ENCODE measurements around the gene CUL9.

CUL9 gene

GRCh38 chr6:43173591-43174262 lies 8.3 kb upstream of the CUL9 start:
- no peak for DNase-seq

- peak; percentile 94 for DNase-seq
These were observed 7.5 kb upstream of the CUL9 start for GRCh38 chr6:43174263-43175112.

DNA sequence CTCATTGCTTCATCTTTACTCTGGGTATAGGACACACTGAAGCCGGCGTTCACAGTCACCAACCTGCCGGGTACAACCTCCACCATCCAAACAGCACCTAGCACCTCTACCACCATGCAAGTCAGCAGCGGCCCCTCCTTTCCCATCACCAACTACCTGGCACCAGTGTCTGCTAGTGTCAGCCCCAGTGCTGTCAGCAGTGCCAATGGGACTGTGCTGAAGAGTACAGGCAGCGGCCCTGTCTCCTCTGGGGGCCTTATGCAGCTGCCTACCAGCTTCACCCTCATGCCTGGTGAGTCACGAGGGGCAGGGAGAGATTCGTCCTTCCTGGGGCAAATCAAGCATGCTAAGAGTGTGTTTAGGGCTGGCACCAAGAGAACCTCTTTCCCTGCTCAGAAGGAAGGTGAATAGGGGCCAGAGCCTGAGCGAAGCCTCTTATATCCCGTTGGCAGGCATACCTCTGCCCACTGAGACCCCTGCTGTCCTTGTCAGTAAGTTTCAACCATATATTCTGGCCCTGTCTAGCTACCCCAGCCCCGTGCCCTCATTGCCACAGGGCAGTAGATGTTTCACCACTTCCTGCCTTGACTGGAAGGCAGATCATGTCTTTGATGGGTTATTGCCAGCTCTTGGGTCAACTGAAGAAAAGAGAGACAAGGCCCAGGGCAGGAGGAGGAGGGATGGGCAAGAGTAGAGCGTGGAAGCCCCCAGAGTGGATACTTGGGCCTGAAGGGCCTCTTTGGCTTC lies 6.1 kb upstream of the CUL9 start:
- DNase-seq: no peak

GRCh38 chr6:43176423-43176786 lies 5.6 kb upstream of the CUL9 start:
- DNase-seq: no peak

DNA sequence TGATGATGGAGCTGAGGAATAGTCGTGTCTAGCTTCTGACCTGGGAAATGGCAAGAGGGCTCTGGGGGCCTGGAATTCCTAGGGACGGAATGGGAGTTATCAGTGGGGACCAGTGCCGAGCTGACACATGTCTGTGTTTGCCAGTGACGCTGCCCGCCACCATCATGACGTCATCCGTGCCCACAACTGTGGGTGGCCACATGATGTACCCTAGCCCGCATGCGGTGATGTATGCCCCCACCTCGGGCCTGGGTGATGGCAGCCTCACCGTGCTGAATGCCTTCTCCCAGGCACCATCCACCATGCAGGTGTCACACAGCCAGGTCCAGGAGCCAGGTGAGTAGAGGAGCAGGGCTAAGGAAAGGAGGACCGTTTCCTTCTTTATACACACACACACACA lies 3.8 kb upstream of the CUL9 start:
- DNase-seq: no peak

GRCh38 chr6:43178951-43179830 lies 2.8 kb upstream of the CUL9 start:
- DNase-seq: no peak

DNA sequence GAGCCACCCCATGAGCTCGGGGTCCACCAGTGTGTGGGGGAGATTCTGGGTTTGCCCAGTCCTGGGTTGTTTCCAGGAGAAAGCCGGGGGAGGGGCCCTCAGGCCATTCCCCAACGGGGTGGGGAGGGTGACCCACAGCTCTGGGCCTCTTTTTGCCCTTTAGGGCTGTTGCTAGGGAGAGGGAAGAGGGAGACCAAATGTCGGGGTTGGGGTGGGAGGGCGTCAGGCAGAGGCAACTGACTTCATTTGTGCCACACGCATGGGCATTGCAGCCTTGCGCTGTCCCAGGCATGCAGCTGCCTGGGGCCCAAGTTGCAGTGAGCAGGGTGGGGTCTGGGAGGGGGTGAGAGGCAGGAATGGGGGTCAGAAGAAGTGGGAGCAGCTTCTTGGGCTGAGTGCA lies 1.9 kb upstream of the CUL9 start:
- DNase-seq: no peak

DNA sequence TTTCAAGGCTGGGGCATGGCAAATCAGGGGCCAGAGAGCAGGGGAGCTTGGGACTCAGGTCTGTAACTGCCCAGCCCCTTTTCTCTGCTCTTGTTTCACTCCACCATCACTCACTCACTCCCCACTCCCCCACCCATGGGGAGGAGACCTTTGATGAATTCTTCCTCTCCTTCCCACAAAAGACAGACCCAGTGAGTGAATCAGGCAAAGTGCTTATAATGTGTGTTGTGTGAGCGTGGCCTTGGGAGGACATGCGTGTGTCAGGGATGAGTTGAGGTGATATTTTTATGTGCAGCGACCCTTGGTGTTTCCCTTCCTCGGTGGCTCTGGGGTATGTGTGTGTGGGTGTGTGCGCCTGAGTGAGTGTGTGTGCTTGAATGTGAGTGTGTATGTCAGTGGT lies 1.0 kb upstream of the CUL9 start:
- DNase-seq: no peak

- DNase-seq: no peak
These were observed 415 bp upstream of the CUL9 start for GRCh38 chr6:43181621-43181941.

- no peak for DNase-seq
These were observed 1.4 kb downstream of the CUL9 start for GRCh38 chr6:43183441-43183840.

GRCh38 chr6:43184268-43184985 lies 2.4 kb downstream of the CUL9 start:
- DNase-seq: no peak

GRCh38 chr6:43185391-43185985 lies 3.5 kb downstream of the CUL9 start:
- no peak for DNase-seq

GRCh38 chr6:43186019-43186418 lies 4.0 kb downstream of the CUL9 start:
- no peak for DNase-seq

- no peak for DNase-seq
These were observed 4.7 kb downstream of the CUL9 start for GRCh38 chr6:43186706-43187105.

DNA sequence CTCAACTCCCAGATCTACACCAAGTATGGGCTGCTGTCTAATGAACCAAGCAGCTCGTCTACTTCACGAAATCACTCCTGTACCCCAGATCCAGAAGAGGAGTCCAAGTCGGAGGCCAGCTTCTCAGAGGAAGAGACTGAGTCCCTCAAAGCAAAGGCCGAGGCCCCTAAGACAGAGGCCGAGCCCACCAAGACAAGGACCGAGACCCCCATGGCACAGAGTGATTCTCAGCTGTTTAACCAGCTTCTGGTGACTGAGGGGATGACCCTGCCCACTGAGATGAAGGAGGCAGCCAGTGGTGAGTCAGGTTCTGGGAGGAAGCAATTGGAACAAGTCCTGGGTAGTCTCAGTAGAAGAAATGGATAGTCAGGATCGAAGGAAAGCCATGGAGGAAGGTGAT lies 5.8 kb downstream of the CUL9 start:
- DNase-seq: no peak

- DNase-seq: no peak
These were observed 6.4 kb downstream of the CUL9 start for GRCh38 chr6:43188426-43188825.

GRCh38 chr6:43189776-43190304 lies 7.8 kb downstream of the CUL9 start:
- DNase-seq: no peak

- DNase-seq: no peak
These were observed 10.9 kb downstream of the CUL9 start for GRCh38 chr6:43192911-43193310.

- DNase-seq: no peak
These were observed 11.9 kb downstream of the CUL9 start for GRCh38 chr6:43193929-43194328.

DNA sequence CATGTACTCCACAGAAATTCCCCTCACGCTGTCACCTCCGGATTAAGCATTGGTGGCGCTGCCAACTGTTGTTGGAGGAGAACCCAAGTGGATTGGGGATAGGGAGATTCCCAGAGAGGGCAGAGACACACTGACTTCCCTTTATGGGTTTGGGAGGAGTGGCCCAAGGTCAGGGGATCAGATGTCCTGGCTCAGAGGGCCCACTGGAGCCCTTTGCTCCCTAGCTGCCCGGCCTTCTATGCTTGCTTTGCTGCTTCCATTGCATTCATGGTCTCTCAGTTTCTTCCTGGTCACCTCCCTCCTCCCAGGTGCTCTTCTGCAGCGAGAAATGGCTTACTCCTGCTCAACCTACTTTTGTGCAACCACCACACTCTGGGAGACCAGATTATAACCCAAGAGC lies 14.3 kb downstream of the CUL9 start:
- DNase-seq: no peak

DNA sequence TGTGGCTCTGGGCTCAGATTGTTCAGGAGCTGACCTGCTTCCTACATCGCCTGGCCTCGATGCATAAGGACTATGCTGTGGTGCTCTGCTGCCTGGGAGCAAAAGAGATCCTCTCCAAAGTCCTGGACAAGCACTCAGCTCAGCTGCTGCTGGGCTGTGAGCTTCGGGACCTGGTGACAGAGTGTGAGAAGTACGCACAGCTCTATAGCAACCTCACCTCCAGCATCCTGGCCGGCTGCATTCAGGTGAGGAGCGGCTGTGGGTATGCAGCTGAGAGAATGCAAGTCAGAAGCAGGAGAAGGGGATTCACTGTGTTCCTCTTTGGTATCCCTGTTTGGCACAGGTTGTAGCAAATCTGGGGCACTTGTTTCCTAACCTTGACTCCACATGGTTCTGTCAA lies 17.9 kb downstream of the CUL9 start:
- DNase-seq: no peak

- no peak for DNase-seq
These were observed 18.5 kb downstream of the CUL9 start for GRCh38 chr6:43200541-43200940.

Data from NCI-H446 treated with DMSO at 0.1 percent for 48 hours (cell line).